Activated naive CD8-positive, alpha-beta T cell treated with anti-CD3 and anti-CD28 coated beads, Interleukin-2, amount 10 ng/mL, durations not matched to agents 7 days and 5 days (primary cell): ENCODE data around the gene ZBTB20. TPM values are rescaled to one million over a fixed set of nuclear protein-coding genes. Genes with fewer than 3 reads are reported as not detected.

Source experiments
- ATAC-seq: fragments of 150-1000 bp; cut with Tn5 transposase; one replicate; pipeline ENCODE4 v1.10.0; 2021; ENCODE audit warnings: low read depth, moderate library complexity
- POLR2A ChIA-PET: fragments of 350-600 bp; sonication (Branson Sonifier 250); formaldehyde crosslinking; loops from one replicate; lab custom pipeline; 2021; ENCODE audit warnings: antibody characterized with exemption; lab: Charles Lee
- DNase-seq: peaks from one replicate; pipeline ENCODE4 v3.0.0; 2021
- H3K27ac Mint-ChIP-seq: one replicate; pipeline ENCODE4 v1.8.0; 2022; ENCODE audit warnings: mild to moderate bottlenecking, mixed read lengths
- H3K27me3 Mint-ChIP-seq: one replicate; pipeline ENCODE4 v1.8.0; 2022; ENCODE audit warnings: mild to moderate bottlenecking, moderate library complexity, mixed read lengths
- H3K36me3 Mint-ChIP-seq: one replicate; pipeline ENCODE4 v1.8.0; 2021; ENCODE audit warnings: mild to moderate bottlenecking, mixed read lengths
- H3K4me1 Mint-ChIP-seq: one replicate; pipeline ENCODE4 v1.8.0; 2021; ENCODE audit warnings: mixed read lengths
- H3K4me3 Mint-ChIP-seq: one replicate; pipeline ENCODE4 v1.8.0; 2022; ENCODE audit warnings: mild to moderate bottlenecking, moderate library complexity, mixed read lengths
- H3K9me3 Mint-ChIP-seq: one replicate; pipeline ENCODE4 v1.8.0; 2021; ENCODE audit warnings: mixed read lengths
- total RNA-seq, 2 experiments: library from RNA; stranded (reverse); gene quantifications; one replicate each; pipeline ENCODE4 v1.2.3, GENCODE V29; 2021

The ZBTB20 gene
- total RNA-seq, 2 experiments from 2014 or later, result 27.4 to 31.3 TPM

DNA sequence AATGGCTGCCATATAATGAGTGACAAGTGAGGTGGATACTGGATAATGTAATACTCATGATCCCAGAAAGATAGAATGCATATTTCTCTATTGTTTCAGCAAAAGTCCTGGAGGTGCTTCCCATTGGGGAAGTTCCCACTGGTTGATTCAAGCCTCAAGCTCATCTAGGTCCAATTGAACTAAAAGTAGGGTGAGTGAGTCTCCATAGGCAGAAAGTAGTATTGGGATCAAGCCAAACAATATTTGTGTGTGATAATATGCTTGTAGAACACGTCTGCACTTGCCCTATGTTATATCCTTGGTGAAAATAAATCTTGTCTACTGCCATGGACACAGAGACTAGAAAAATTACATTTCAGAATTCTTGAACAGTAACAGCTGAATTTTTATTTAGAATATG is 14.8 kb upstream of the ZBTB20 start:
- POLR2A ChIA-PET, result interaction anchor here (0.8 to 4.8 kb wide), 2 partner anchors 15 kb away, joined by 3 to 79 read pairs; partner anchors contain the start of gene ZBTB20
- ATAC-seq (no peak), DNase-seq (no peak)
- H3K4me1 Mint-ChIP-seq, result peaks cover 33% of the 10 kb centered on the region
- peaks cover 16% of the 10 kb centered on the region for H3K36me3 Mint-ChIP-seq
- peaks cover 8% of the 10 kb centered on the region for H3K9me3 Mint-ChIP-seq
- H3K27ac Mint-ChIP-seq, result no peak overlapping the region
- no peak overlapping the region for H3K4me3 Mint-ChIP-seq
- H3K27me3 Mint-ChIP-seq, result no peaks in the 10 kb centered on the region

DNA sequence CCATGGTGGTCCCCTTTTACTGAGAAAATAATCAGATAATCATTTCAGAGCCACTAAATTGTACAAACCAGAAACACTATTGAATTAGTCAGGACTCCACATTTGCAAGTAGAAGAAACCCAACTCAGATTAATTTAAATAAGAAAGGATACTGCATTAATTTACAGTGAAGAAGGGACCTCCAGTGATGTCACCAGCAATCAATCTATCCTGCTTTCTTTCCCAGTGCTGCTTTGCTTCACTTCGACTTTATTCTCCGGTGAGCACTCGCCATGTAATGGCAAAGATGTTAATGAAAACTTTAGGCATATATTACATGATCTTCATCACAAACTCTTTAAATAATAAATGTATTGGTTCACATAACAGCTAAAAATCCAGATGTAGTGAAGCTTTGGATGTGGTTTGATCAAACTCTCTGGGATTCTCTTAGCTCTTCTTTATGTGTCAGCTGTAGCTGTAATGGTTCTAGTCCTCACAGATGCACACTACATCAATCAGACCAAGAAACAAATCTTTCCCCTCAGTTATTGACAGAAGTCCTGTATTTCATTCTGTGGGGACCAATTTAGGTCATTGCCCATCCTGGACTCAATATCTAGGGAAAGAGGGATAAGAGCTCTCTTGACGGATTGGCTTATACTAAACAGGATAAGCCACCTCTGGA is 14.2 kb upstream of the ZBTB20 start:
- Mint-ChIP-seq H3K27me3 (no peaks in the 10 kb centered on the region), H3K27ac (no peak overlapping the region), H3K36me3 (peaks cover 16% of the 10 kb centered on the region), H3K4me3 (no peak overlapping the region), H3K4me1 (peaks cover 33% of the 10 kb centered on the region), H3K9me3 (peaks cover 8% of the 10 kb centered on the region)
- DNase-seq, result no peak
- POLR2A ChIA-PET, result interaction anchor here (0.8 kb wide), 1 partner anchor 15 kb away, joined by 3 read pairs; the partner anchor contains the start of gene ZBTB20
- ATAC-seq, result no peak

DNA sequence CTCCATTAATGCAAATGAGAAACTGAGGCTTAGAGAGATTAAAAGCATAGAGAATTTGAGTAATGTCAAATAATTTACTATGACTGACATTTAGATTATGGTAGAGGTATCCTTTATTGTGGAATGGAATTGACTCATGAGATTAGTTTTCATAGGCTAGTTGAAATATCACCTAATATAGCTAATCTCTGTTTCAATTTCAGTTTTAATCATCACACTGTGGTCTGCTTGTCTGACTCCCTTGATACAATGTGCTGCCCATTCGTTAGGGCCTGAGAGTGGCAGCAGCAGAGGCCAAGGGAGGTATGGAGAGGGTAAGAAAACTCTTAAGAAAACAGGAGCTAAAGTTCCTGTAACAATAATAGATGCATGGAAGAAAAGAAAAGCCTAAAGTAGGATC is 13.2 kb upstream of the ZBTB20 start:
- H3K4me1 Mint-ChIP-seq, result peaks cover 28% of the 10 kb centered on the region
- no peaks in the 10 kb centered on the region for H3K27me3 Mint-ChIP-seq
- DNase-seq (no peak), ATAC-seq (no peak)
- H3K27ac Mint-ChIP-seq, result peak overlapping the region; percentile 54
- H3K36me3 Mint-ChIP-seq, result peaks cover 16% of the 10 kb centered on the region
- POLR2A ChIA-PET, result no interaction called here
- H3K9me3 Mint-ChIP-seq, result peaks cover 8% of the 10 kb centered on the region
- peak overlapping the region; percentile 9 for H3K4me3 Mint-ChIP-seq

DNA sequence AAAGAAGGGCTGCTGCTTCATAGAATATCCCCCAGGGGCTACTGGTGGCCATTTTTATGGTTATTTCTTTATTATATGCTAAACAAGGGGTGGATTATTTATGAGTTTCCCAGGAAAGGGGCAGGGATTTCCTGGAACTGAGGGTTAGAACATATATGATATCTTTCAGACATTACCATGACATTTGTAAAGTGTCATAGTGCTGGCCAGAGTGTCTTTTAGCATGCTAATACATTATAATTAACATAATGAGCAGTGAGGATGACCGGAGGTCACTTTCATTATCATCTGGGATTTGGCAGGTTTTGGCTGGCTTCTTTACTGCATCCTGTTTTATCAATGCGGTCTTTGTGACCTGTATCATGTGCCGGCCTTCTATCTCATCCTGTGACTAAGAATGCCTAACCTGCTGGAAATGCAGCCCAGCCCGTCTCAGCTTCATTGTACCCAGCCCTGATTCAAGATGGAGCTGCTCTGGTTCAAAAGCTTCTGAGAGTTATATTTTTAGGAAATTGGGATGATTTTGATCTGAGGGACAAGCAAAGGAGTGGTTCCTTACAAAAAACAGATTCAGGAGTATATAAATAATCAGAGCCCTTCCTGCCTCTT is 9.1 kb upstream of the ZBTB20 start:
- peaks cover 10% of the 10 kb centered on the region for H3K36me3 Mint-ChIP-seq
- H3K27ac Mint-ChIP-seq, result no peak overlapping the region
- H3K4me3 Mint-ChIP-seq, result no peak overlapping the region
- H3K27me3 Mint-ChIP-seq, result no peaks in the 10 kb centered on the region
- DNase-seq, result no peak
- peaks cover 7% of the 10 kb centered on the region for H3K4me1 Mint-ChIP-seq
- ATAC-seq, result no peak
- peaks cover 8% of the 10 kb centered on the region for H3K9me3 Mint-ChIP-seq
- POLR2A ChIA-PET, result no interaction called here

DNA sequence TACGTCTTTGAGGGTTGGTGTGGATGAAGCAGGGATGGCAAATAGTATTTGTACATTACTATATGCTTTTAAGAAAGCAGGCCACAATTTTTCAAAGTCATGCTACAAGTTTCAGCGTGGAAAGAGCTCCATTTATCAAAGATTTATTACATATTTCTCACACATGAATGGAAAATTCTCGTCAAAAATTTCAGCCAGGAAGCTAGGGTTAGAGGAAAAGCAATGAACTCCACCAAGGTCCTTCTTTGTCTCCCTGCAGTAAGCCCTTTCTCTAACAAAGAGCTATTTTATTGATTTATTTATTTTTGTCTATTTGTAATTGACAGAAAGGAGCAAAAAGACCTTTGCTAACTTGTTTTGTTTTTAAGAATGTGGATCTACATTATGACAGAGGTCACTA is 7.5 kb upstream of the ZBTB20 start:
- ATAC-seq, result no peak
- peaks cover 1% of the 10 kb centered on the region for H3K4me1 Mint-ChIP-seq
- H3K9me3 Mint-ChIP-seq, result peaks cover 8% of the 10 kb centered on the region
- H3K36me3 Mint-ChIP-seq, result peaks cover 10% of the 10 kb centered on the region
- H3K4me3 Mint-ChIP-seq, result no peak overlapping the region
- no peaks in the 10 kb centered on the region for H3K27me3 Mint-ChIP-seq
- no peak for DNase-seq
- no peak overlapping the region for H3K27ac Mint-ChIP-seq
- POLR2A ChIA-PET, result no interaction called here

DNA sequence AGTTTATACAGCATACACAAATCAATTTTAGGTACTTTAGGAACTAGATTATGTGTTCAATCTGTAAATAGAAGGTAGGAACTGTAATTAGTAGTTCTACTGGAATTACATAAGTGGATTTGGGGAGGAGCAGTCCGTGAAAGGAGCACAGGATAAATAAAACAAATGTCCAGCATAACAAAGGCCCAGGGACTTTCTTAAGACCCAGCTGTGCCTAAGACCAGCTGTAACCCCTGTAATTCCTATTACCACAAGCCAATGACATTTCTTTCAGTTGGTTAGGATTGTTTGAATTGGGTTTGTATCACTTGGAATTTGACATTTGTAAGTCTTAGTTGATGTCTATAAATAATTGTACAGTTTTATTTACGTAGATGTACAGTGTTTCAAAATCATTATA is 4.8 kb upstream of the ZBTB20 start:
- no peak overlapping the region for H3K27ac Mint-ChIP-seq
- ATAC-seq (no peak), DNase-seq (no peak)
- no peaks in the 10 kb centered on the region for H3K27me3 Mint-ChIP-seq
- H3K4me1 Mint-ChIP-seq, result peaks cover 1% of the 10 kb centered on the region
- POLR2A ChIA-PET, result no interaction called here
- H3K9me3 Mint-ChIP-seq, result no peaks in the 10 kb centered on the region
- H3K4me3 Mint-ChIP-seq, result no peak overlapping the region
- no peaks in the 10 kb centered on the region for H3K36me3 Mint-ChIP-seq

DNA sequence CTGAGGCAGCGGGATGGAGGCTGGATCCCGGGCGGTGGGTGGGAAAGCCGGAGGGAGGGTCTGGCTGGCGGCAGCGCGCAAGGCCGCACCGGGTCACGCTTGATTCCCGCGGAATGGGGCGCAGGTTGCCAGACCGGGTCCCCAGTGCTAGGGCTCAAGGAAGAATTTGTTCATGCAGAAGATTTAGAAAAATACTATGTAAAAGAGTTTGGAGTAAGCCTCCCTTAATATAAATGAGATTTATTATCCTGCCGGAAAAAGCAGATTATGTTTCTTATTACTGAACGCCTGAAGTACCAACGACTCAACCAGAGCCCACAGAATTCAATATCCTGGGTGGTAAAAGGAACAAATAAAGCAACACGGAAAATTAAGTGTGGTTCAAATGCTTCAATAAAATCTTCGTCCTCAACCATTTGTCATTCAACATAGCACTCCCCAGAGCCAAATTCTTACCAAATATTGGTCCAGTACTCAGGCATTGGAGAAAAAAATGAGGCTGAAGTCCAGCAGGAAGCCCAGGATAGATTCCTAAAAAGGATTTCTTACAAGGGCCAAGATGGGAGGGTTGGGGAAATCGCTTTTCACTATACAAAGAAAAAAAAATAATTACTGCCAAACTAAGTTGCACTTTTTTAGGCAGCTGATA is 1.2 kb upstream of the ZBTB20 start:
- H3K27me3 Mint-ChIP-seq, result no peaks in the 10 kb centered on the region
- ATAC-seq (no peak), DNase-seq (no peak)
- peaks cover 9% of the 10 kb centered on the region for H3K36me3 Mint-ChIP-seq
- no peaks in the 10 kb centered on the region for H3K9me3 Mint-ChIP-seq
- H3K4me1 Mint-ChIP-seq, result peaks cover 7% of the 10 kb centered on the region
- POLR2A ChIA-PET, result interaction anchor here (4.0 kb wide), 1 partner anchor 16 kb away, joined by 79 read pairs; no protein-coding TSS in a partner anchor
- peak overlapping the region; percentile 99 for H3K4me3 Mint-ChIP-seq
- H3K27ac Mint-ChIP-seq, result peak overlapping the region; percentile 100

DNA sequence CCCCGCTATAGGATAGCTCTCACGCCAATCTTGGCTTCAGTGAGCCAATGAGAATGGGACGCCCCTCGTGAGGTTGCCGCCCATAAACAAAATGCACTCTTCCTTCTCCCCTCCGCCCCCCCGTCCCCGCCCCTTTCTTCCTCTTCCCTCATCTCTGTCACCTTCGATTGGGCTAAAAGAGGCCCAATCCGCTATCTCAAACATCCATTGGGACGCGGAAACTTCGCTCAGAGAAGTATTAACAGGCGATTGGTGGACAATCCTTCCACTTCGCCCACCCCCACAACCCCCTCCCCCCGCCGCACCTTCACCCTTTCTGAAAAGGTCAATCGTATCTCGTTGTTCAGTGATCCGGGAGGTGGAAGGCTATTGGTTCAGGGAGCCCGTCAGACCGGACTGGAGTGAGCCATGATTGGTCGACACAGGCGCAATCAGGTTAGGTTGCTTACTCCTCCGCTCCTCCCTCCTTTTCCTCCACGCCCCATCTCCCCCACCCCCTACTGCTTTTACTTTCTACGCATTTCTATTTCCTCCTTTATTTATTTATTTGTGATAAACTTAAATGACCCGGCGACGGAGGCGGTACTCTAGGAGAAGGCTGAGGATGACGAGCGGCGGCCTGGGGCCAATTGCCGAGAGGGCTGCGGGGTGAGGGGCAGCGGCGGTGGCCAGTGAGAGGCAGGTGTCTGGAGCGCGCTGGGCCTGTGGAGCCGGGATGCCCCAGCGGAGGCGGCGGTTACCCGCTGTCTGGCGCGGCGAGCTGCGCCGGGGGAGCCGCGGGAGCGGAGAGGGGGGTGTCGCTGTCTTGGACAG is 447 bp upstream of the ZBTB20 start:
- Mint-ChIP-seq H3K36me3 (peaks cover 13% of the 10 kb centered on the region), H3K4me3 (peak overlapping the region; percentile 99), H3K27ac (peak overlapping the region; percentile 100), H3K9me3 (no peaks in the 10 kb centered on the region), H3K27me3 (no peaks in the 10 kb centered on the region), H3K4me1 (peaks cover 9% of the 10 kb centered on the region)
- POLR2A ChIA-PET, result interaction anchor here (0.6 to 4.0 kb wide), 3 partner anchors 17 to 47 kb away, joined by 3 to 79 read pairs (median 31); no protein-coding TSS in a partner anchor
- ATAC-seq (peak; percentile 84), DNase-seq (peak; percentile 85)

DNA sequence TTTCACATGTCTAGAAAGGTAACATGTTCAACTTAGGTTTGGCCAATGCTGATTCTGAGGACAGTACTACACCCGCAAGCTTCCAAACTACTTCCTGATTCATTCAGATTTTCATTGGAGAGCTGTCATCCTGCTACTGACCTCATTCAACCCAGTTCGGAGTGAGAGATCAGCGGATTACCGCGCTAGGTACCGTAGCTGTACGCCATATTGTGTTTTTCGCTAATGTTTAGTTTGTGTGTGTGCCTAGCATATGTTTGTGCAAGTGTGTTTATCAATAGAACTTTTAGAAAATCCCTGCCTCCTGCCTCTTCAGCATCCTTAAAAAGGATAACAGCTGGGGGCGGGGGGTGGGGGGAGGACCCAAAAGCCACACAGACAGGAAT is 1.1 kb downstream of the ZBTB20 start:
- Mint-ChIP-seq H3K9me3 (no peaks in the 10 kb centered on the region), H3K27me3 (no peaks in the 10 kb centered on the region), H3K27ac (peak overlapping the region; percentile 91), H3K4me3 (peak overlapping the region; percentile 86), H3K36me3 (peaks cover 17% of the 10 kb centered on the region), H3K4me1 (peaks cover 9% of the 10 kb centered on the region)
- POLR2A ChIA-PET, result interaction anchor here (0.5 to 4.0 kb wide), 14 partner anchors 15 to 932 kb away, joined by 3 to 79 read pairs (median 5); no protein-coding TSS in a partner anchor
- no peak for DNase-seq
- no peak for ATAC-seq

DNA sequence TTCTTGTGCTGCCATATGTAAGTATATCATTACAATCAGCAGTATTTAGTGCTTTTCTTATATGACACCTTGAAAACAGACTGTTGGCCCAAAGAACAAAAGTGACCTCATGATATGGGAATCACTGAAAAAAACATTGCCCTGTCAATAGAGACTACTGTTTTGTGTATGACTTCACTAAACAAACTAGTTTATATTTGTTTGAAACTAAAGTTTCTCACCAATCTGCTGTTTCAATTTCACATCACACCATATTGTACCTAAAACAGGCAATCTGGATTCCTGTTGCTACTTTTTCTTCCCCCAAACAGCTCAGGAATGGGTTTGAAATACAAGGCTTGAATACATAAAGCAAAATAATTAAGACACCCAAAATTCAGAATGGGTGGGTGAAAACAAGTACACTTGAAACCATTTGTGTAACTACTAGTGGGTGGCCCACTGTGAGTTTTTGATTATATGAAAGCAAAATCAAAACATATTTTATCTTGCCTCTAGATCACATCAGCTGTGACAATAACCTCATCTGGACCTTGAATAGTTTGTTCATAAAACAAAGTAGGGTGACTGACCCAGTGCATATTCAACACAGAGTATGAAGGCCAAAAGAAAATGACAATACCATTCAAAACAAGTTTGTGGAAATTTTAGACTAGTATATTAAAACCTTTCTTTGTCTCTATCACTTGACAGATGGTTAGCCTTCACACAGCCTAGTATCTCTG is 5.9 kb downstream of the ZBTB20 start:
- no peak overlapping the region for H3K4me3 Mint-ChIP-seq
- ATAC-seq (no peak), DNase-seq (no peak)
- POLR2A ChIA-PET, result no interaction called here
- peaks cover 22% of the 10 kb centered on the region for H3K36me3 Mint-ChIP-seq
- H3K27me3 Mint-ChIP-seq, result no peaks in the 10 kb centered on the region
- H3K27ac Mint-ChIP-seq, result no peak overlapping the region
- H3K4me1 Mint-ChIP-seq, result peaks cover 11% of the 10 kb centered on the region
- no peaks in the 10 kb centered on the region for H3K9me3 Mint-ChIP-seq

DNA sequence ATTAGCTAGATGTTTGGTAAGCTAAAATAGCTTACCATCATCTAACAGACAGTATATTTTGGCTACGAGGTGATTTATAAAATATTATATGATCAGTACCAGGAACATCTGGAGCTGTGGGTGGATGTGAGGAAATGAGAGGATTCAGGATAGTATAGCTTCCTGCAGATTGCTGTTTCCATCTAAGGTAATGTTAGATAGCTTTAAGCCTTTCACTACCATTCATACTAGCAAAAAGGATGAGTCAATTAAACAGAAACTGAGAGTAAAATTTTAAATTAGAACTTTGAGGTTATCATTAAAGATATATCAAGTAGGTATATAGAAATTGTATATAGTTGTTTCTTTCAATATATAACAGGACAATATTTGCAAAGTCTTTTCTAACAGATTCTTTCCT is 8.0 kb downstream of the ZBTB20 start:
- peaks cover 3% of the 10 kb centered on the region for H3K4me1 Mint-ChIP-seq
- peaks cover 14% of the 10 kb centered on the region for H3K36me3 Mint-ChIP-seq
- no peak overlapping the region for H3K27ac Mint-ChIP-seq
- ATAC-seq, result no peak
- POLR2A ChIA-PET, result interaction anchor here (0.6 kb wide), 1 partner anchor 55 kb away, joined by 3 read pairs; no protein-coding TSS in a partner anchor
- H3K9me3 Mint-ChIP-seq, result no peaks in the 10 kb centered on the region
- DNase-seq, result no peak
- no peak overlapping the region for H3K4me3 Mint-ChIP-seq
- H3K27me3 Mint-ChIP-seq, result no peaks in the 10 kb centered on the region

DNA sequence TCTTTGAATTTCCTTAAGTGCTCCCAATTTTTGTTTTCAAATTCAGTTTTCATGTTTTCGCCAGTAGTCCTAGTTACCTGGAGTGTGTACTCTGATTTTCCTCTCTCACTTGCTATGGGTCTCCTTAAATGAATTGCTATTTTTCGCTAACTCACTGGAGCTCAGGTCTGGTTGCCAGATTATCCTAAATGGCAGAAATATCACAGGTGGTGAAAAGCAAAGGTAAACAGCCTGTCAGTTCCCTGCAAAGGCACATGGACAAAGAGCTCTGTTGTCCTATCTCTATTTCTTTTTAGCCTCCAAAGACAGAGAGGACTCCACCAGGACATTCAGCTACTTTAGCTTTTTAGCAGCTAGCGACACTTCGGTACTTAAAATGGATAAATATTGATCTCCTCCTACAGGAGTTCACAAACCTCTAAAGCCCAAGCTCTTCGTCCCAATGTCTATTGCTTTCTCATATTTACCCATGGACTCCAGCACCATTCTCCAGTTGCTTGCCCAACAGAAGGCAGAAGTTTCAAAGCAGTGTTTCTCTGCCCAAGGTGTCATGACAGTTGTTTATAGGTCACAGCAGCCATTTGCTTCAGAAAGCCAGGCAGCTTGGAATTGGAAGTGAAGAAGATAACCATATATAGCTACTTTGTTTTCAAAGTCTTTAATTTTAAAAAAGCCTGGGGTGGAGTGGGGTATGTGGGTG is 12.3 kb downstream of the ZBTB20 start:
- POLR2A ChIA-PET, result no interaction called here
- Mint-ChIP-seq H3K27ac (no peak overlapping the region), H3K4me3 (no peak overlapping the region), H3K4me1 (no peaks in the 10 kb centered on the region), H3K27me3 (no peaks in the 10 kb centered on the region), H3K9me3 (no peaks in the 10 kb centered on the region), H3K36me3 (peaks cover 2% of the 10 kb centered on the region)
- ATAC-seq (no peak), DNase-seq (no peak)
